KOPT-K1 (cell line): Measurements from ENCODE around the gene ARRDC5.
"Not testable (repeated sequence)": the region's sequence is repeated elsewhere in the genome, so short reads cannot be mapped to it uniquely, and the experiment has no call there.

Experiments
- H3K27ac ChIP-seq: fragments of 200-600 bp; sonication (generic); 2 replicates; pipeline ENCODE4 v1.5.1; 2016; ENCODE audit warnings: antibody characterized with exemption, mild to moderate bottlenecking, low read depth, low read length; ENCODE audit not compliant: poor library complexity, severe bottlenecking
- H3K36me3 ChIP-seq: fragments of 200-600 bp; sonication (generic); 2 replicates; pipeline ENCODE4 v1.5.1; 2017; ENCODE audit warnings: antibody characterized with exemption, mild to moderate bottlenecking, low read length, moderate library complexity; ENCODE audit not compliant: insufficient read depth
- H3K9me3 ChIP-seq: fragments of 200-600 bp; sonication (generic); 2 replicates; pipeline ENCODE4 v1.5.1; 2017; ENCODE audit warnings: antibody characterized with exemption, low read length, mild to moderate bottlenecking; ENCODE audit not compliant: insufficient read depth, poor library complexity, severe bottlenecking

Gene ARRDC5

DNA sequence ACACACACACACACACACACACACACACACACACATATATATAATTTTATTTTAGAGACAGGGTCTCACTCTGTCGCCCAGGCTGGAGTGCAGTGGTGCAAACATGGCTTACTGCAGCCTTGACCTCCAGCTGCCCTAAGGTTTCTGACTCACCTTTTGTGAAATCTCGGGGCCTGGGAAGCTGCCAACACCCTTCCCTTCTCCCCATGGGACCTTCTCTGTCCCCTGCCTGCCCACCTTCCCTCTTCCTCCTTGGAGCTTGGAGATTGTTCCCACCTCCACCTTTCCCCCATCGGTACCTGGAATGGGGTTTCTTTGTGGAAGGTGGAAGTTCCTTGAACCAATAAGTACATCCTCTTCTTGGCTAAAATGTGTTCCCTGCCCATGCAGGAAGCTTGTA is 6.3 kb downstream of the ARRDC5 start:
- no peak overlapping the region for H3K27ac ChIP-seq
- no peaks in the 10 kb centered on the region for H3K36me3 ChIP-seq
- H3K9me3 ChIP-seq: no peaks in the 10 kb centered on the region

DNA sequence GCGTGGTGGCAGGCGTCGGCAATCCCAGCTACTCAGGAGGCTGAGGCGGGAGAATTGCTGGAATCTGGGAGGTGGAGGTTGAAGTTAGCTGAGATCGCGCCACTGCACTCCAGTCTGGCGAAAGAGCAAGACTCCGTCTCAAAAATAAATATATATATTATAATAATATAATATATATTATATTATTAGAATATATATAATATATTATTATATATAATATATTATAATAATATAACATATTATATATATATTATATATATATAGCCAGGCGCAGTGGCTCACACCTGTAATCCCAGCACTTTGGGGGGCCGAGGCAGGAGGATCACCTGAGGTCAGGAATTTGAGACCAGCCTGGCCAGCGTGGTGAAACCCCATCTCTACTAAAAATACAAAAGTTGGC is 9.7 kb downstream of the ARRDC5 start:
- H3K27ac ChIP-seq, H3K9me3 ChIP-seq, H3K36me3 ChIP-seq: not testable (repeated sequence)

DNA sequence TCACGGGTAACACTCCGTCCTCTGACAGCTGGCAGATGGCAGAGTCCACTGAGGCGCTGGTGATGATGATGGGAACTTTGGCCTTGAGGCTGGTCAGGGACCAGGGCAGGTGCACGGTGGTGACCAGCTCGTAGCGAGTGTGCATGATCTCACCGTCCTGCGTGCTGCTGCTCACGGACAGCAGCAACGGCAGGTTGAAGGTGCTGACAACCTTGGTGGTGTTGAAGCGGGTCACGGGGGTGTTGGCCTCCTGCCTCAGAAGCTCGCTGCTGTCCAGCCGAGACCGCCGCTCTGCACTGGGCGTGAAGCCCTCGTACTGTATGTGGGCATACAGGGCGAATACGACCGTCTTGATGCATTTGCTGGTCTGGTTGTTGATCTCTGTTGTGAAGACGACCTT is 11.6 kb downstream of the ARRDC5 start:
- H3K36me3 ChIP-seq: no peaks in the 10 kb centered on the region
- no peaks in the 10 kb centered on the region for H3K9me3 ChIP-seq
- H3K27ac ChIP-seq: no peak overlapping the region

DNA sequence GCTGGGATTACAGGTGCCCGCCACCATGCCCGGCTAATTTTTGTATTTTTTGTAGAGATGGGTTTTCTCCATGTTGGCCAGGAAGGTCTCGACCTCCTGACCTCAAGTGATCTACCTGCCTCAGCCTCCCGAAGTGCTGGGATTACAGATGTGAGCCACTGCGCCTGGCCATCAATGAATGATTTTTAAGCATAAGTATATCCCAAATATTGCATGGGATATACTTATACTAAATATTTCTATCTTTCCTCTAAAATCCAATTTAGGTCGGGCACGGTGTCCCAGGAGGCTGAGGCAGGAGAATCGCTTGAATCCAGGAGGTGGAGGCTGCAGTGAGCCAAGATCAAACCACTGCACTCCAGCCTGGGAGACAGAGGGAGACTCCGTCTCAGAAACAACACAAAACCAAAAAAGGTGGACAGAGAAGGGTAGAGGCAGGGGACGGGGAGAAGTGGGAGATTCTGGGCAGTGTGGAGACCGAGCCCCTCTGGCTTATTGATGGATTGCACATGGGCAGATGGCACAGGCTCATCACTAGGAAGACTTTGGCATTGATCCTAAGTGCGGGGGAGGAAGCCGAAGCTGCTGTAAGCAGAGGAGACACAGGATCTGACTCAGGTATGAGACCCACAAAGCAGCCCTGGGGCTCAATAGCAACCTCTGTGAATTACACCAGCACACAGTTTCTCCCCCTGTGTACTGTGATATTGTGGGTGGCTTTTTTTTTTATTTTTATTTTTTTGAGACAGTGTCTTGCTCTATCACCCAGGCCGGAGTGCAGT is 13.5 kb downstream of the ARRDC5 start:
- H3K36me3 ChIP-seq: no peaks in the 10 kb centered on the region
- H3K27ac ChIP-seq: no peak overlapping the region
- H3K9me3 ChIP-seq: no peaks in the 10 kb centered on the region

DNA sequence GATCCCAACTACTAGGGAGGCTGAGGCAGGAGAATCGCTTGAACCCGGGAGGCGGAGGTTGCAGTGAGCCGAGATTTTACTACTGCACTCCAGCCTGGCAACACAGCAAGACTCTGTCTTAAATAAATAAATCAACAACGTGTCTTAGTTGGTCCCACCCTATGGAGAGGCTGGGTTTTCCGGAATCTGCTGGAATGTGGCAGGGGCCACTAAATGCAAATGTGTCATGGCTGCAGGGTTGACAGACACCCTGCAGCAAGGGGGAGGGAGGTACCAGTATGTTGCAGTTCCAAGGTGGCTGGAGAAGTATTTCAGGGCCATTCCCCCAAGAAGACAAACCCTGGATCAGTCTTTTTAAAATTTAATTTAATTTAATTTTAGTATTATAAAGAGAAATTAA is 14.9 kb downstream of the ARRDC5 start:
- not testable (repeated sequence) for H3K36me3 ChIP-seq, H3K27ac ChIP-seq

DNA sequence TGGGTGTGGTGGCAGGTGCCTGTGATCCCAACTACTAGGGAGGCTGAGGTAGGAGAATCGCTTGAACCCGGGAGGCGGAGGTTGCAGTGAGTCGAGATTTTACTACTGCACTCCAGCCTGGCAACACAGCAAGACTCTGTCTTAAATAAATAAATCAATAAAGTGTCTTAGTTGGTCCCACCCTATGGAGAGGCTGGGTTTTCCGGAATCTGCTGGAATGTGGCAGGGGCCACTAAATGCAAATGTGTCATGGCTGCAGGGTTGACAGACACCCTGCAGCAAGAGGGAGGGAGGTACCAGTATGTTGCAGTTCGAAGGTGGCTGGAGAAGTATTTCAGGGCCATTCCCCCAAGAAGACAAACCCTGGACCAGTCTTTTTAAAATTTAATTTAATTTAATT is 17.7 kb downstream of the ARRDC5 start:
- H3K36me3 ChIP-seq, H3K27ac ChIP-seq, H3K9me3 ChIP-seq: not testable (repeated sequence)

More for the DNA sequence above, 14.9 kb downstream of the ARRDC5 start:
- H3K9me3 ChIP-seq: not testable (repeated sequence)

DNA sequence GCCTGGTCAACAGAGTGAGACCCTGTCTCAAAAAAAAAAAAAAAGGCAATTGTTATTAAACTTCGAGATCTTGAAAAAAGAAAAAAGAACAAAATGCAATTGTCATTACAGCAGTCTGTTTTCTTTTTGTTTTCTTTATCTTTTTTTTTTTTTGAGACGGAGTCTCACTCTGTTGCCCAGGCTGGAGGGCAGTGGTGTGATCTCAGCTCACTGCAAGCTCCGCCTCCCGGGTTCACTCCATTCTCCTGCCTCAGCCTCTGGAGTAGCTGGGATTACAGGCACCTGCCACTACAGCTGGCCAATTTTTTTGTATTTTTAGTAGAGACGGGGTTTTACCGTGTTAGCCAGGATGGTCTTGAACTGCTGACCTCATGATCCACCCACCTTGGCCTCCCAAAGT is 19.8 kb downstream of the ARRDC5 start:
- not testable (repeated sequence) for H3K27ac ChIP-seq, H3K36me3 ChIP-seq, H3K9me3 ChIP-seq

DNA sequence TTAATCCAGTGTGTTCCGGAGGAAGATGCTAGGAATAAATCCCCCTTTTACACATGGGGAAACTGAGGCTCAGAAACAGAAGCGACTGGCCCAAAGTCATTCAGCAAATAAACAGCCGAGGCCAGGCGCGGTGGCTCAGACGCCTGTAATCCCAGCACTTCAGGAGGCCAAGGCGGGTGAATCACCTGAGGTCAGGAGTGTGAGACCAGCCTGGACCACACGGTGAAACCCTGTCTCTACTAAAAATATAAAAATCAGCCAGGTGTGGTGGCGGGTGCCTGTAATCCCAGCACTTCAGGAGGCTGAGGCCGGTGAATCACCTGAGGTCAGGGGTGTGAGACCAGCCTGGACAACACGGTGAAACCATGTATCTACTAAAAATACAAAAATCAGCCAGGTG is 23.7 kb downstream of the ARRDC5 start:
- peak overlapping the region; percentile 94 for H3K27ac ChIP-seq
- H3K36me3 ChIP-seq: no peaks in the 10 kb centered on the region
- H3K9me3 ChIP-seq: no peaks in the 10 kb centered on the region

DNA sequence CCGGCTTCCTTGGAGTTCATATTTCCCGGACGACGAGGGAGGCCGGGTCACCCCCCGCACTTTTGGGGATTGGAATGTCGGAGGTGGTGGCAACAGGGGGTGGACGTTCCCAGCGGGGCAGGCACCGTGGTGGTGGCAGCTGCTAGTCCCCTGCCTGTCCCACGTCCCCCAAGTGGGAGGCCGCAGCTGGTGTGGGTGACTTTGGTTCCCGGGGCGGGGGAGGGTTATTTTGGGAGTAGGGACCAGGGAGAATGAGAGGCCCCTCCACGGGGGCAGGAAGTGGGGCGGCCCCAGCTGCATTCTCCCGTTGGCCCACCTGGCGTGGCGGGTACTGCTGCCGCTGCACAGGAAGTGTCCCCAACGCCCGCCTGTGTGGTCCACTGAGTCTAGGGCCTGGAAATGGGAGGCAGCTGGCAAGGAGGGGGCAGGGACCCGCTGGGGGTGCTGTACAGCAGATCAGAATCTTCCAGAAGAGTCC is 24.2 kb downstream of the ARRDC5 start:
- H3K27ac ChIP-seq: peak overlapping the region; percentile 94
- no peaks in the 10 kb centered on the region for H3K9me3 ChIP-seq
- no peaks in the 10 kb centered on the region for H3K36me3 ChIP-seq

DNA sequence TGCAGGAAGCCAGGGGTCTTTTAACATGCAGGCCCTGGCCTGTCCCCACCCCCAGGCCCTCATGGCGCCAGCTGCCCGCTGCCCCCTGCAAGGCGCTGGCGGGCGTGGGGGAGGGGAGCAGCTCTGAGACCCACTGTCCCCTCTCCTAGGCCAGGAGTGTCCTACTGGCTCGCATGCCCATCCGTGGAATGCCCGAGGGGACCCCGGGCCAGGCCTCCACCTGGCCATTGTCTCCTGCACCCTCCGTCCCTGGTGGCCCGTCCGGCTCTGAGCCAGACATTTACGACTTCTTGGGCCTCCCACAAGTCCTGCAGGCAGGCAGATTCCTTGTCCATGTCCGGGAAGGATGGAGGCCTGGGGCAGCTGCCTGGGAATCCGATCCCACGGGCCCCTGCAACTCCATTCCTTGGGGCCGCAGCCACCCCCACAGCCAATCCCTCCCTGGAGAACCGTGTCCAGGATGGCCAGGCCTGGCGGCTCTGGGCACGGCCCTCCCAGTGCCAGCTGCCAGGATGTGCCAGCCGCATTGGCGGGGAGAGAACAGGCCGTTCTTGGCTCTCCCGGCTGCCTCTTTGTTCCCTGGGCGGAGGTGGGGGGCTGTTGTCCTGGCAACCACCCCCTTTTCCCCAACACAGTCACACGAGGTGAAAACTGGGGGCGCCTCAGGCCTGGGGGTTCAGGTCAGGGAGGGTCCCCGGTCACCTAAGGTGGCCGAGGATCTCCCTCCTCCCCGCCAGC is 24.8 kb downstream of the ARRDC5 start:
- H3K27ac ChIP-seq: peak overlapping the region; percentile 94
- H3K36me3 ChIP-seq: no peaks in the 10 kb centered on the region
- H3K9me3 ChIP-seq: no peaks in the 10 kb centered on the region

DNA sequence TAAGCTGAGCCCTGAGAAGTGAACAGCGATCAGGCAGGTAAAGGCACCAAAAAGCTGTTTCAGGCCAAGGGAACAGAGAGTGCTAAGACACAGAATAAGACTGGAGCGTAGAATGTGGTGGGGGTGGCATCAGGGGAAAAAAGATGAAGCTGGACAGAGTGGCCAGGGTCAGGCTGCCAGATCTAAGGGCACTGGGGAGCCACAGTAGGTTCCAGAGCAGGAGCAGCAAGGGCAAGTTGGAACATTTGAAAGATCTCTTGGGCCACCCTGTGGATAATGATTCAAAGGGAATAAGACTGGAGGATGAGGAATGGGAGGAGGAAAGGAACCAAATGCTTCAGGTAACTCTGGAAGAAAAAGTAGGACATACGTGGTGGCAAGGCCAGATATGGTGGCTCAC is 28.8 kb downstream of the ARRDC5 start:
- Histone ChIP-seq H3K27ac (no peak overlapping the region), H3K9me3 (no peaks in the 10 kb centered on the region), H3K36me3 (no peaks in the 10 kb centered on the region)

DNA sequence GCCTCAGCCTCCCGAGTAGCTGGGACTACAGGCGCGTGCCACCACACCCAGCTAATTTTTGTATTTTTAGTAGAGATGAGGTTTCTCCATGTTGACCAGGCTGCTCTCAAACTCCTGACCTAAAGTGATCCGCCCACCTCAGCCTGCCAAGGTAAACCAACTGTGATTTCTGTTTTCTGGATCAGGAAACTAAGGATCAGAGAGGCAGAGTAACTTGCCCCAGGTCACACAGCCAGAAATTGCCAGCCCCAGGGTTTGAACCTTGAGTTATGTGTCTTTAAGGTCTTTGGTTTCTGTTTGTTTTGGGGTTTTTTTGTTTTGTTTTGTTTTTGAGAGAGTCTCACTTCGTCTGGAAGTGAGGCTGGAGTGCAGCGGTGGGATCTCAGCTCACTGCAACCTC is 31.0 kb downstream of the ARRDC5 start:
- H3K27ac ChIP-seq: no peak overlapping the region
- H3K9me3 ChIP-seq: no peaks in the 10 kb centered on the region
- H3K36me3 ChIP-seq: no peaks in the 10 kb centered on the region

DNA sequence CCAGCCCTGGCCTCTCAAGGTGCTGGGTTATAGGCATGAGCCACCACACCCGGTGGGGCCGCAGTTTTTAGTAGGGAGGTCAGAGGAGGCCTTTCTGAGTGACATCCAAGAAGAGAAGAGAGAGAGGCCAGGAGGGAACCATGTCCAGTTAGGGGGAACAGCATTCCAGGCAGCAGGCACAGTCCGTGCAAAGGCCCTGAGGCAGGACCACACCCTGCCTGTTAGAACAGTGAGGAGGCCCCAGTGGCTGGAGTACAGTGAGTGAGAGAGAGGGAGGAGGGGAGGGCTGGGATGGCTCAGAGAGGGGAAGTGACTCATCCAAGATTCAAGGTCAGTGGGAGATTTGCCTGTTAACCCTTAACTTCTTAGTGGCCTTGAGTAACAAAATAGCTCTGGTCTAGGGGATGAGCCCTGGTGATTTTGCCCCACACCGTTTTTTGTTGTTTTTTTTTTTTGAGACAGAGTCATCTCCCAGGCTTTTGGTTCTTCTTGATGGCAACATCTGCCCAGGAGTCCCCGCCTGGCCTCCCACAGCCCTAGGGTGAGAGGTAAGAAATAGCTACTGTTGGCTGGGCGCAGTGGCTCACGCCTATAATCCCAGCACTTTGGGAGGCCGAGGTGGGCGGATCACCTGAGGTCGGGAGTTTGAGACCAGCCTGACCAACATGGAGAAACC is 32.5 kb downstream of the ARRDC5 start:
- Histone ChIP-seq H3K27ac (no peak overlapping the region), H3K9me3 (no peaks in the 10 kb centered on the region)

DNA sequence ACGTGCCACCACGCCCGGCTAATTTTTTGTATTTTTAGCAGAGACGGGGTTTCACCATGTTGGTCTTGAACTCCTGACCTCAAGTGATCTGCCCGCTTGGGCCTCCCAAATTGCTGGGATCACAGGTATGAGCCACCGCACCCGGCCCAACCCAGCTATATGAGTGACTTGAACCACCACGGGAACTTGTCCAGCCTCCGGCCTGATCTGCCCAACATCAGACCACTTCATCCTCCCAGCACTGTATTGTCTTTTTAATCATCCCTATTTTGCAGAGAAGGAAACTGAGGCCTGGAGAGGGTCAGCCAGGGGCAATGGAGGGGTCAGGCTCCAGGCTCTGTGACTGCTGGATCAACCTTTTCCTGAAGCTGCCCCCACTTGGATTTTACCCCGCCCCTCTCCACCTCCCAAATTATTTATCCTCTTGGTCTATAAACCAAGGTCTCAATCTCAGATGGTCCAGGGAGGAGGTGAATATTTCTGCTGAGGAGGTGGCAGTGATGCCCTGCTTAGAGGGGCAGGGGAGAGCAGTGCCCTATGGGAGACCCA is 34.3 kb downstream of the ARRDC5 start:
- Histone ChIP-seq H3K36me3 (no peaks in the 10 kb centered on the region), H3K27ac (peak overlapping the region; percentile 78), H3K9me3 (no peaks in the 10 kb centered on the region)

More for the DNA sequence above, 32.5 kb downstream of the ARRDC5 start:
- no peaks in the 10 kb centered on the region for H3K36me3 ChIP-seq
